HG02763 (cell line): ENCODE measurements around the gene GDA.

Source experiments
- ATAC-seq: cut with Tn5 transposase; IDR thresholded peaks from one replicate; pipeline ENCODE4 v1.9.1; 2021; ENCODE audit warnings: mild to moderate bottlenecking, moderate library complexity; ENCODE audit not compliant: unreplicated experiment

The GDA gene

GRCh38 chr9:72149231-72149975 lies at the start of gene GDA:
Gene GDA, plus strand, starts transcription at chr9:72149440. Its CDS starts 120 bp downstream, at chr9:72149560.
- ATAC-seq = no peak

- no peak for ATAC-seq
These were observed 46.7 kb upstream of the GDA start for GRCh38 chr9:72102520-72102919.

DNA sequence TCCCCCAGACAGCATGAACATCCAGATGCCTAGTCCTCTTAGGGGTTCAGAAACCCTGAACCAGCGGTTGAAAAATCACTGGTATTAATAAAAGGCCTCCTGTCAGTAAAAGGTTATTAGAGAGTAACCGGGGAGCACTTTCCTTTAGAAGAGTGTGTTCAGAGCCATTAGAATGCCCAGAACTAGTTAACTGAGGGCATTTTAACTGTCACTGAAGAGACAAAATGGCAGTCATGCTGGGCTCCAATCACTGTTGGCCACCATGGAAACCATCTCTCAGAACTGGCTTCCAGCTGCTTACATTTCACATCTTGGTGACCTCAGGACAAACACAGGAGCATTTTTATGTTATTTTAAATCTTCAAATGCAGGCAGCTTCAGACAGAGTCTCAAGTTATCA lies 36.2 kb upstream of the GDA start:
- no peak for ATAC-seq

DNA sequence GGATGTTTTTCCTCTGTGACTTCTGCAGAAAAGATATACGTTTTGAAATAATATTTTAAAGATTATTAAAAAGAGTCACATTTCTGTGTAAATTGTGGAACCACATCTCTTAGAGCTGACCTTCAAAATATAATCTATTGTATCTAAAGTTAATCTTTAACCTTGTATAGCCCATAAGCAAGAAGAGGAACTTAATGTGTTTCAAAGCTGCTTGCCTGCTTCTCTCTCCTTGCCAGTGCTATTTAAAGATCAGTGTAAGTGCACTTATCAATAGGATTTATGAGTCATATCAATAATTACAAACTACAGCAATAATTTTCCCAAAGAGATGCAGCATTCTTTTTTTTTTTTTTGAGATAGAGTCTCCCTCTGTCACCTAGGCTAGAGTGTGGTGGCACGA lies 29.4 kb upstream of the GDA start:
- no peak for ATAC-seq

GRCh38 chr9:72124947-72125346 lies 24.3 kb upstream of the GDA start:
- ATAC-seq = no peak

GRCh38 chr9:72127753-72128152 lies 21.5 kb upstream of the GDA start:
- ATAC-seq = no peak

GRCh38 chr9:72128526-72128925 lies 20.7 kb upstream of the GDA start:
- no peak for ATAC-seq

- ATAC-seq = no peak
These were observed 19.7 kb upstream of the GDA start for GRCh38 chr9:72129271-72130156.

DNA sequence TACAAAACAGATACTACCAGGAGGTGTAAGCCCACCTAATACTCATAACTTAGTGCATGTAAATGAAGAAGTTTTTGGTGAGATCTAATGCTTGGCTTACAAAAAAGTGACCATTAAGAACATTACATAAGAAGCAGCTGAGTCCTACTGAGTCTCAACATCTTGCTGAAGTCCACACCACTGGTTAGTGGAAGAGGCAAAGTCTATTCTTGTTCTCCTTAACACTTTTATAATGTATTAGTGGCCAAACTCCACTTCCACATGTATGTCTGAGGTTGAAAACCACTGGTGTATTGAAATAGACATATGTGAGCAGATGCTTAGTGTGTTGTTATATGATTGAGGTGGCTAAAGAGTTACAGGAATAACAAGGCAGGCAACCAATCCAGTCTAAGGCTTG lies 18.9 kb upstream of the GDA start:
- no peak for ATAC-seq

DNA sequence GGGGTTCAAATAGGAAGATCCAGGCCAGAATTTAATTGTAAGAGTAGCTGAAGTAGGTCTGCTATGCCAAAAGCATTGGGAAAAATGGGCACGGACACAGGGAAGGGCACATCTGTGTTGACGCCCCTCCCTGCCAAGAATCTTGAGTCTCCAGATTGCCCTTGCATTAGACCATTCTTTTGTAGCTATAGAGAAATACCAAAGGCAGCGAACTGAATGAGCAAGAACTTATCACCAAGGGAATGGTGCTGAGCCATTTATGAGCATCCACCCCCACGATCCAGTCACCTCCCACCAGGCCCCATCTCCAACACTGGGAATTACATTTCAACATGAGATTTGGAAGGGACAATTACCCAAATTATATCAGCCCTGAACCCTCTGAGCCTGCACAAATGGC lies 18.0 kb upstream of the GDA start:
- no peak for ATAC-seq

DNA sequence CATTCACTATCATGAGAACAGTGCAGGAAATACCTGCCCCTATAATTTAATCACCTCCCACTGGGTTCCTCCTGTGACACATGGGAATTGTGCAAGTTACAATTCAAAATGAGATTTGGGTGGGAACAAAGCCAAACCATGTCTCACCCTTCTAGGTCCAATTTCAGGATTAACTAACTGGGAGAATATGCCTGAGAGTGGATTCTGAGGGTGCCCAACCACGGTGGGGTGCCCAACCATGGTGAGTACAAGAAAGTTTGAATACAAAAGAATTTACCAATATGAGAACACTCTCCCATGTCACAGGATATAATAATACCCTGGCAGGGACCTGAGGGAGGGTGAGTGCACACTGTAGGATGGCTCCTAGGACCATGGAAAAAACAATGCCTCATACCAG lies 17.2 kb upstream of the GDA start:
- no peak for ATAC-seq

GRCh38 chr9:72133365-72134035 lies 15.7 kb upstream of the GDA start:
- ATAC-seq = no peak

DNA sequence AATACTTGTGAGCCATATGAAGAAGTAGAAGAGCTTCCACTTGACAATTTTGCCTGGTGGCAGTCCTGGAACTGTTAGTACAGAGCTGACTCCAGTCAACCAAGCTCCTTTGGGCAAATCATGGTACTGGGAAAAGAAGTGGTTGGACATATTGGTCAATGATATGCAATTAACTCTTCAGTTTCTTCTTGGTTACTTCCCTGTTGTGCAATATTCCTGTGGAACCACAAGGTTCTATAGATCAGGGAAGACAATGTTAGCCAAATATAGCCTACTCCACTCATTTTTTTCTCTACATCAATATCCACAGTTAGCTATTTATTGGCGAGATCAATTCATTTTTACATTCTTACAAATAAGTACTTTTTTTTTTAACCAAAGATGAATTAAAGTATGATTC lies 14.4 kb upstream of the GDA start:
- no peak for ATAC-seq

- no peak for ATAC-seq
These were observed 11.4 kb upstream of the GDA start for GRCh38 chr9:72137697-72138365.

GRCh38 chr9:72139226-72139625 lies 10.0 kb upstream of the GDA start:
- ATAC-seq = no peak

DNA sequence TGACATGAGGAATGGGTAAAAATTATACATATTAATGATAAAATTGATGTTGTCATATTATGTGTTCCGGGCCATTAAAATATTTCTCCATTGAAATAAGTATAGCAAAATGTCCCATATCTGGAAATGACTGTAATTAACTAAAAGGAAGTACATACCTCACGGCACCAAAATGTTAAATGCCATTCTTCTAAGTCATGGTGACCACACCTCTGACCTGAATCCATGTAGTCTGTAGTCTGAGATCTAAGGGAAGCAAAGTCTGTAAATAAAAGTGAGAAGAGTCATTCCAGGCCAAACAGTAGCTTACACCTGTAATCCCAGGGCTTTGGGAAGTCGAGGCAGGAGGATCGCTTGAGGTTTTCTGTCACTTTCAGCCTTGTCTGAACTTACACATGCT lies 8.7 kb upstream of the GDA start:
- ATAC-seq = no peak

DNA sequence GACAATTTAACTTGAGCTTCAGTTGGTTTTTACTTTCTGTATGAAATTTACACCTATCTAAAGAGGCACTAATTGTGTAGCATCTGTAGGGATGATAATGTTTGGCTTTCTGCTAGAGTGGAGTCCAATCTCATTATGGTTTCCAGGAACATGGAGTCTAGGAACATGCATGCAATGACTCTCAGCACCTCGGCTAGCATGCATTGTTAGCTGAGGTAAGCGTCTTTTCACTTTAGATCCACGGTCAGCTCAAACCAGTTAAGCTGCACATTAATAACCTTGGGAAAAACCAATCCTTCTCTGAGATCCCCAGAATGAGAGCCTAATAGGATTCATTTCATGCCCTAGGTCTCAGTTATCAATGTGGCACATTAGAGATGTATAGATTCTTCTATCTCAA lies 7.8 kb upstream of the GDA start:
- no peak for ATAC-seq

- ATAC-seq = no peak
These were observed 4.3 kb upstream of the GDA start for GRCh38 chr9:72144756-72145492.

GRCh38 chr9:72145733-72146505 lies 3.3 kb upstream of the GDA start:
- no peak for ATAC-seq

DNA sequence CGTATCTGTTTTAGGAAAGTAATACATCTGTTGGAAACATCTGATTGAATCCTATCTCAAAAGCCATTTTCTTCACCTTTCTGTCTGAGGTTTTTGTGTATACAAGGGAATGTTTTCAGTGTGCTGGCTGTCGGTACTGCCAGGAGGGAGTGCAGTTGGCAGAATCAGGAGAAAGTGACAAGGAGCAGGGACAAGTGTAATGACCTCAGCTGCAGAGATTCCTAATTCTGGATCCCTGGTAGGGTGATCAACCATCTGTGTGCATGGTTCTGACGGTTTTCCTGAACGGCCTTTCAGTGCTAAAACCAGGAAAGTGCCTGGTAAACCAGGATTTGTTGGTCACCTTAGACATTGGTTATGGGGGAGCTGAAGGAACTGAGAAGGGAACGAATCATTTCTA lies 1.6 kb upstream of the GDA start:
- ATAC-seq = no peak
